ENCODE results near the gene CC2D2A.
A peak's percentile ranks its signal among the peaks of the same experiment; 100 is the strongest.

GRCh38 chr4:15457406-15458201 is 12.1 kb upstream of the CC2D2A start:
- TF ChIP-seq CTCF (IDR thresholded peaks at IDR 0.05; ENCODE audit: insufficient read depth, low read length) (peak; percentile 43), POLR2AphosphoS5 (IDR thresholded peaks at IDR 0.05; ENCODE audit: low read depth) (no peak), REST (IDR thresholded peaks at IDR 0.05; ENCODE audit: insufficient replicate concordance, low read depth) (no peak)

All from HL-60 (cell line).